GM18951 (cell line): Measurements from ENCODE around the gene AHCTF1.
"Not testable (repeated sequence)": the region's sequence is repeated elsewhere in the genome, so short reads cannot be mapped to it uniquely, and the experiment has no call there.

Experiments used
- POLR2A ChIP-seq: IDR thresholded peaks from 4 replicates; pipeline ENCODE4 v1.6.1; 2011; ENCODE audit warnings: mild to moderate bottlenecking; ENCODE audit not compliant: insufficient read length, insufficient read depth; ENCODE audit errors: extremely low read depth
- in situ Hi-C: fragments of 300-500 bp; cut with MboI; formaldehyde crosslinking; loops from one replicate; pipeline ENCODE4 v1.12.0; 2022; ENCODE audit warnings: low sequenced_read_pairs, mixed read lengths, inconsistent platforms; ENCODE audit not compliant: unreplicated experiment

The AHCTF1 gene

GRCh38 chr1:246837418-246838117 lies 94.2 kb downstream of the AHCTF1 start:
- in situ Hi-C loops: no loop called here
- TF ChIP-seq POLR2A: no peak

GRCh38 chr1:246836209-246836966 lies 95.4 kb downstream of the AHCTF1 start:
- TF ChIP-seq POLR2A: no peak
- in situ Hi-C loops: no loop called here

GRCh38 chr1:246831543-246831942 lies 100.2 kb downstream of the AHCTF1 start:
- no peak for TF ChIP-seq POLR2A
- in situ Hi-C loops: no loop called here

GRCh38 chr1:246828818-246829217 lies 102.9 kb downstream of the AHCTF1 start:
- in situ Hi-C loops: no loop called here
- no peak for TF ChIP-seq POLR2A

GRCh38 chr1:246827396-246827795 lies 104.4 kb downstream of the AHCTF1 start:
- in situ Hi-C loops: no loop called here
- TF ChIP-seq POLR2A: no peak

- TF ChIP-seq POLR2A: no peak
- in situ Hi-C loops: no loop called here
These were observed 106.1 kb downstream of the AHCTF1 start for GRCh38 chr1:246825557-246826175.

GRCh38 chr1:246824541-246824940 lies 107.2 kb downstream of the AHCTF1 start:
- no peak for TF ChIP-seq POLR2A
- in situ Hi-C loops: no loop called here

- in situ Hi-C loops: not testable (repeated sequence)
These were observed 109.6 kb downstream of the AHCTF1 start for GRCh38 chr1:246822154-246822553.

- in situ Hi-C loops: no loop called here
- no peak for TF ChIP-seq POLR2A
These were observed 111.1 kb downstream of the AHCTF1 start for GRCh38 chr1:246820666-246821065.

GRCh38 chr1:246817778-246818177 lies 114.0 kb downstream of the AHCTF1 start:
- in situ Hi-C loops: not testable (repeated sequence)

GRCh38 chr1:246815693-246816270 lies 116.0 kb downstream of the AHCTF1 start:
- in situ Hi-C loops: no loop called here
- no peak for TF ChIP-seq POLR2A

GRCh38 chr1:246814890-246815289 lies 116.9 kb downstream of the AHCTF1 start:
- in situ Hi-C loops: no loop called here
- TF ChIP-seq POLR2A: no peak

GRCh38 chr1:246813325-246813724 lies 118.4 kb downstream of the AHCTF1 start:
- in situ Hi-C loops: not testable (repeated sequence)

- no peak for TF ChIP-seq POLR2A
- in situ Hi-C loops: no loop called here
These were observed 119.8 kb downstream of the AHCTF1 start for GRCh38 chr1:246811985-246812384.
